Activated T-cell treated with anti-CD3 and anti-CD28 coated beads, Interleukin-2, amount 50 U/mL, for 48 hours (primary cell): ENCODE results near the gene MTUS2.
"Not testable (repeated sequence)": the region's sequence is repeated elsewhere in the genome, so short reads cannot be mapped to it uniquely, and the experiment has no call there.

ENCODE experiments used
- DNase-seq, 2 experiments: peaks; one replicate each; pipeline ENCODE4 v3.0.0-alpha.2; 2020

The MTUS2 gene

DNA sequence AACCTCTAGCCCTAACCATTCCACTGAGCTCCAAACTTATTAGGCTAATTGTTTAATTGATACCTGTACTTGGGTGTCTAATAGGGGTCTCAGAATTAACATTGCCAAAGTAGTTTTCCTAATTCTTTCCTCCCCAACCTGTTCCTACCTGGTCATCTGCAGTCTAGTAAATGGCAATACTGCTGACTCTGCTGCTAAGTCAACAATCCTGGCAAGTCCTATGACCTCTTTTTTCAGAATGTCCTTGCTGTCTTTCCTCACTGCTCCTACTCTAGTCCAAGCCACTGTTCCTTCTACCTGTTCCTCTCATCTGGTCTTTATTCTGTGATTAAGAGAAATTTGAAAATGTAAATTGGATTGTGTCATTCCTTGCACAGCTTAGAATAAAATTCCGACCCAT lies 143.9 kb downstream of the MTUS2 start:
- DNase-seq, result no peak

DNA sequence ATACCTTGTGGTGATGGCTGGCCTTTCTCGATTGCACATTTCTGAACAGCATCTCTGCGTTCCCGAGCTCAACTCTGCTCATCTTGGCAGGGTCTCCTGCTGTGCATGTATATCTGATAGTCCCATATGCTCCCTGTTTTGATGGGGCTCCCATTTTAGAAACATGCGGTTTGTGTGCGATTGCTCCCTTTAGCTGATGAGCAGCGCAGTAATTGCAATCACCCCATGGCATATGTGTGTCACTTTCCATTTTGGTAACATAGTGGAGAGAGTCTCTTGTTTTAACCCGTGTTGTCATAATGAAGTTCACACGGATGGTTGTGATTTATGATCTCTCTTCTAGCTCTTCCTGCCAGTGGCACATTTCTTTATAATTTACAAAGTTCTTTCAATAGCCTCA lies 144.7 kb downstream of the MTUS2 start:
- no peak for DNase-seq

DNA sequence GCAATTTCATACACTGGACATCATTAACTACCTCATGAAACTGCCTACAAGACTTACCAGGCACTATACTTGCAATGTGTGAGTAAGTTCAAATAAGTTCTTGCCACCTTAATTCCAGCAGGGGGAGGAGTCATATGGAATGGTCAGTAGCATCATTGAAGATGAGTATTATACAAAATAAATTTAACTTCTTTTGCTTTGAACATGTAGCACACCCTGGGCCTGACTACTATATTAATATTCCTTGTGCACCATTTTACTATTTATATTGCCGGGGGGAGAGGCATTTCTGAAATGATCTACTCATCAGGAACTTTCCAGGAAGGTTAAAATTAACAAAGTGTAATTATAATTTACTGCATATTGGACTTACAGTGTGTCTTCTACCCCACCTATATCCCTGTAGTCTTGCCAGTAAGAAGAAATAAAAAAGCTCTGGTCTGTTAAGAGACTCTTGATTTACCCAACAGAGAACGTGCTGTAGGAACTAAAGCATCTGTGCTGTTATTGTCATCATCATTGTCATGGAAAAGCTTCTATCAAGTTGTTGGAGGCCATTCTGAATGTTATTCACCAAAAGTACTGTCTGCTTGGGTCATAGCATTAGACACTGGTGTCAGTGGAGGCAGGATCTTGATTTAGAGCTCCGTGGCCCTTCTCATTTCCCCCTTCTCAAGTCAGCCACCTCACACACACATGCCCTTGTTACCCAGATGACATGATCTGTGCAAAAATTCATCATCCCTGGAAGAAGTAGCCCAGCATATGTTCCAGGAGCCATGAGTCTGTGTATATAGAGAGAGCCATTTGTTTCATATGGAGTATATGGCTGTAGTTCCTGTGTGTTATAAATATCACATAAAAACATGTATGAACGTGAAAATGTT lies 147.1 kb downstream of the MTUS2 start:
- no peak for DNase-seq

DNA sequence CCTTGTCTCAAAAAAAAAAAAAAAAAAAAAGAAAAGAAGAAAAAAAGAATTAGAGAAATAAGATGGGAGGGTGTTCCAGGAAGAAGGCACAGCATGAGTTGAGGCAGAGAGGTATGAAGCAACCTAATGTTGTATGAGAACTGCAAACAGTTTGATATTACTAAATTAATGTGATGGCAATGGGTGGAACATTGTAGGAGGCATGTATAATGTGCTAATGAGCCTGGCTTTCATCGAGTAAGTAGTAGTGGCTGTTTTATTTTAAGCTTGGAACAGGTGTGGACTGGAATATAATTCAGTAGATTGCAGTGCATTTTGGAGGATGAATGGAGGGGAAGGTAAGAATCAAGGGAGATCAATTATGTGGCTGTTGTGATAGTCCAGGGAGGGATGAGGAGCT lies 156.1 kb downstream of the MTUS2 start:
- no peak for DNase-seq

DNA sequence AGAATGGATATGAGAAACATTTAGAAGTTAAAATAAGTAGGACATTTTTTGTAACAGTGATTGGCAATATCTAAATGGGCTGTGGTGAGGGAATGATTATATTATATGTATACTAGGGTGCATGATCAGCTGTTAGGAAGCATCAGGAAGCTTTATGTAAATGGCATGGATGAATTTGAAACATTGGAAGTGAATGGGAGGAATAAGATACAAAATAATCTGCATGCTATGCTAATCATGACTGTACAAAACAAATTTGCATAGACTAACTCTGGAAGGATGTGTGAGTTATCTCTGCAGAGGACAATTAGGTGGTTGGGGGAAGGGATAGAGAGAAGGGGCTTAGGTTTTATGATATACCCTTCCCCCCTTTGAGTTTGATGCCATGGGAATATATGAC lies 156.5 kb downstream of the MTUS2 start:
- DNase-seq, result no peak

DNA sequence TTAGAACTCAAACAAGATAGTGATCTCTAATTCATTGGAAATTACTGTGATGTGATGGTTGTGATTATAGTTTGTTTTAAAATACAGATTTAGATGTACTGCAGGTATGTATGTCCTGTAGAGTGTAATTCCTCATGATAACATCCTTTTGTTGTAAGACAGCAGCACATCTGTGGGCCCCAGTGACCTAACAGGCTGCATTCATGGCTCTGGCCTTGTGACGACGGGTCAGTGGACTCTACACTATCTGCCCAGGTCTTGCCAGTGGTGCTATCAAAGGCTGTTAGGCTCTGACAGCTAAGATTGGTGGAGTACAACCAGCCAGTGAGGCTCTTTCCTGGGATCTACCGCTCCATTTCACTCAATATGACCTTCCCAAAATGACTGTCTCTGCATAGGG lies 158.4 kb downstream of the MTUS2 start:
- DNase-seq, result no peak

DNA sequence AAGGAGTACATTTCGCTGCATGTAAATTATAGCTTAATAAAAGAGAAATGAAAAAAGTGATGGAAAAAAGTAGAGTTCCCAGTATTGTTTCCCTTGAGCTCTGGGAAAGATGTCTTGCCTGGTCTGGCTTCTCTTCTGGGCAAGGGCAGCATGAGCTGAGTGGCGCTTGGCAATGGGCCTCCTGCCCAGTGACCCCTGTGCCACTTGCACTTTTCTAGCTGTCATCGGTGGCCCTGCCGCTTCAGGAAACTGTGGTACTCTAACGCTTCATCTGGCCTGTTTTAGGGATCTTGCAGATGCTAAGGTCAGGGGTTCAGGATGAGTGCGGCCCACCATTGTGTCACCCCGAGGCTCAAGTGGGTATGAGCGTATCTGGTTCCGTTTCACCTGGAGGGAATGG lies 161.4 kb downstream of the MTUS2 start:
- no peak for DNase-seq

DNA sequence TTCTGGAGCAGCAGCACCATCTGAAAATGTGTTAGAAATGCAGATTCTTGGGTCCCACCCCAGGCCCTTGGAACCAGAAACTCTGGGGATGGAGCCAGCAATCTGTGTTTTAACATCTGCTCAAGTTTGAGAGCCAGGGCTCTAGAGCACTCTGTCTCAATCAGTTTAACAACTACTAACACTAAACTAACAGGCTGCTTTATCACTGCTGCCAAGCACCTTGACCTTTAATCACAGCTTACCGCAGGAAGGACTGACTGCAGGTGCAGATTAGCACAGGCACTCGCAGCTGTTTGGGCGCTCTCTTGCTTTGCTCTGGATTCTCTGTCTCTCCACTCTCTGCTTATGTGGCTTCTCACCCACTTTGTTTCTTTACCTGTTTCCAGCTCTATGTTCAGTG lies 163.5 kb downstream of the MTUS2 start:
- no peak for DNase-seq

DNA sequence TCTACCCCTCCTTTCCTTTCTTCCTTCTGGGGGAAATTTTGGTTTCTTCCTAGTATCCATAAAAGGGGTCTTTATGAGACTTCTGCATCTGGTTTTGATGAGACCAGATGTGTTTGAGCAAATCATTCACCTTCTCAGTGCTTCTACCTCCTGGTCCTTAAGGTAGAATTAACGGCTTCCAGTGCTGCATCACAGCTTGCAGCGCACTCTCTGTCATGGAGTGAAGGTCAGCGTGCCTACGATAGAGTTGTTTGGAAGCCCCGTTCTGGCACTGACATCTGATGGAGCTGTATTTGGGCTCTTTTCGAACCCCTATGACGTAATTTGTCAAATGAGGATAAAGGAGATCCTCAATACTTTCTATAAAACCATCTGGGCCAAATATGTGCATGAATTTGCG lies 164.2 kb downstream of the MTUS2 start:
- DNase-seq, result no peak

DNA sequence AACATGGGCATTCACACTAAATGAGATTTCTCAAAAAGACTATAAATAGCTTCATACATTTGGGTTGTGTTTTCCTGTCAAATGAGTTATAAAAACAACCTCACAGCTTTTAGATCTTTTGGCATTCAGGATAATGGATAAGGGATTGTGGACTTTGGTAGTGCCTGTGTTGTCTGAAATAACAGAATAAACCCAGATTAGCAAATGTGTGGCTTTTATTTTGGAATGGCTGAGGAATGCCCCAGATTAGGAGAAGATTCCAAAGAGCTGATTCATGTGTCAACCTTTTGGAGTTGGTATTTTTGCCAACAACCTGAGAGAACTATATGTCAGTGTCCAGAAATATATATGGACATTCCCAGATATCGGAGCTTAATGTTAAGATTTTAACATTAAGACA lies 164.7 kb downstream of the MTUS2 start:
- DNase-seq, result no peak

DNA sequence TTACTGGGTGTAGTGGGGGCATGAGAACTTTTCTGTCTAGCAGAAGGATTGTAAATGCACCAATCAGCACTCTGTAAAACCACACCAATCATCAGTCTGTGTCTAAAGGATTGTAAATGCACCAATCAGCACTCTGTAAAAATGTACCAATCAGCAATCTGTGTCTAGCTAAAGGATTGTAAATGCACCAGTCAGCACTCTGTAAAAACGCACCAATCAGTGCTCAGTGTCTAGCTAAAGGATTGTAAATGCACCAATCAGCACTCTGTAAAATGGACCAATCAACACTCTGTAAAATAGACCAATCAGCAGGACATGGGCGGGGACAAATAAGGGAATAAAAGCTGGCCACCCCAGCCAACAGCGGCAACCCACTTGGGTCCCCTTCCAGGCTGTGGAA lies 170.2 kb downstream of the MTUS2 start:
- DNase-seq, result not testable (repeated sequence)

DNA sequence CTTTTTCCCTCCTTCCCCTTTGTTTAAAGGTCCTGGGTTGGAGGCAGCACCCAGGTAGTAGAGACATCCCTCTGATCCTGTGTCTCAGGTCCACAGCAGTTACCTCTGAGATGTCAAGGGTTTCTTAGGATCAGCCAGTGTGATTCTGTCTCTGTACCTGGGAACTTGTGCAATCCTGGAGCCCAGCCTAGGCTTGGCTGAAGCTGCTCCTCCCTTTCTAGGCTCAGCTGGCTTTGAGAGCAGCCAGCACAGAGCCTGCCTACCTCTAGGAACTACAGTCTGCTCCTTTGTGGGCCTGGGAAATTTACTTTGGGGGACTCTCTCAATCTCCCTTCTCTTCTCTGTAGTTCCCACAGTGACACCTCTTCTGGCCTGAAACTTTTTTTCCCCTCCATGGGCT lies 171.6 kb downstream of the MTUS2 start:
- DNase-seq, result no peak

DNA sequence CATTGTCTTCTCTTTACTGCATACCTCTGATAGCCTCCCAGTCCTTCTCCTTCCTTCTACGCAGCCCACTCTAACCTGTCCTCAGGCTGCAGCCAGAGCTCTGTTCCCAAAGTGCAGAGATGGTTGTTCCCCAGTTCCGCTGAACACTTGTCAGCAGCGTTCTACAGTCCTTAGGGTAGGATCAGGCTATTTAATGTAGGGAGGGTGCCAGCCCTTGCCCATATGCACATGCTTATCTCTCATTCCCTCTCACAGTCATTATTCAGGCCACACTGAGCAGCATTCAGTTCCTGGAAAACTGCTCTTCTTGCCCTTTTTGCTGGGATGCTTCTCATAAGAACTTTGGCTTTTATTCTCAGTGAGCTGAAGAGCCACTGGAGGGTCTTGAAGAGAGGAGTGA lies 180.7 kb downstream of the MTUS2 start:
- DNase-seq, result no peak

DNA sequence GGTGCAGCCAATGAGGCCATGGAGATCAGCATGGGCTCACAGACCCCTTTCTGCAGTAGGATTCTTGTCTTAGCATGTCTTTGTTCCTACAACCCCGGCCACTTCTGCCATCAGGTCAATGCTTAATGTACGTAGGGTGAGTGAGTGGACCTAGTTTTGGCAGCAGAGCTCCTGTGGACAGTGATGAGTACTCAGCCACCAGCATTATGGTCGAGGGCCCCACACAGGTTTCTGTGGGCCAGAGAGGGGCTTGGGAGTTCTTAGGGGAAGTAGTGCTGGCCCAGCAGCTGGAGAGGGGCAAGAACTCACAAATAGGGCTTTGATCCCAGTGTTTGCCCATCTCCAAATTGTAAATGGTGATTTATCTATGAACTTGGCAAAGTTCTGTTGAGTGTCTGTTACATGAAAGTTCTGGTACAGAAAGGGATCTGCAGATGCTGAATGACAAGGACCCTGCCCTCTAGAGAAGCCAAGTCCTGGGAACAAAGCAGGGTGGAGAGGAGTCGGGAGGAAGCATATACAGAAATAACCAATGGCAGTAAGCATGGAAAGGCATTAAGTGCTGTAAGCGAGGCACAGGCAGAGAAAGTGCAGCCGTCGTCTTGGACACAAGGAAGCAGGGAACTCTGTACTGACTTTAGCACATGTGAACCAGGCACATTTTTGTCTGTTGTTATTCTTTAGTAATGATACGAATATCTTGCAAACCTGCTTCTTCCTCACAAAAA lies 185.1 kb downstream of the MTUS2 start:
- DNase-seq, result no peak

DNA sequence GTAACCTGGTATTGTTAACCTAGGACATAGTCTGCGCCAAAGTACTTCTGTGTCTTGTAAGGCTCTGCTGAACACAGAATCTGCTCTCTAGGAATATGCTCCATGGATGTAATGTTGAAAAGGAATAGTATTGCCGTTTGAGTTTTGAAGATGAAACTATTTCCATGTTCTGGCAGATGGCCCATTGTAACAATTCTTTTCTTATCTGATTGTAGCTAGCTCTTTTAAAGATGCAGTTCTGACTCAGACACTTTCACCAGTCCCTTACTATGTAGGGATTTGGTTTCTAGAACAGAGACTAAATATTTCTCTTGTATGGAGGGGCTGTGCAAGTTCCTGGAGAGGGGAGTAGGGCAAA lies 185.6 kb downstream of the MTUS2 start:
- no peak for DNase-seq

DNA sequence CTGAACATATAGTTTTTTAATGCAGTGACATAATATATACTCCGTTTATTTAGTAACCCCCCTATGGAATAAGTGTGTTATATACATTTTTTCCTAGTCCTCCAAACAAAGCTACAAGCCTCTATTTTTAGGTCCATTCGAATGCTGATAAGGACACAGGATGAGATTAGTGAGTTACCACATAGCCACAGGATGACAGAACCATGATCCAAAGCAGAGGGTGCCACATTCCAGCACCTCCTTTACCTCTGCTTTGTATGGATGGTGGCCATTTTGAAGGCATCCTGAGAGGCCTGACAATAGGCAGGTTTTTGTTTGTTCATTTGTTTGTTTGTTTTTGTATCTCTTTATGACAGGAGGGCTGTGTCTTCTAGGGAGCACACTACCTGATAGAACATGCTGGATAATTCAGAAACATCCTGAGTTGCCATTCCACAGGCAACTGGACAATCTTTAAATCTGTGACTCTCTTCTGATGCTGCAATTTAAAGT lies 186.3 kb downstream of the MTUS2 start:
- DNase-seq, result no peak

DNA sequence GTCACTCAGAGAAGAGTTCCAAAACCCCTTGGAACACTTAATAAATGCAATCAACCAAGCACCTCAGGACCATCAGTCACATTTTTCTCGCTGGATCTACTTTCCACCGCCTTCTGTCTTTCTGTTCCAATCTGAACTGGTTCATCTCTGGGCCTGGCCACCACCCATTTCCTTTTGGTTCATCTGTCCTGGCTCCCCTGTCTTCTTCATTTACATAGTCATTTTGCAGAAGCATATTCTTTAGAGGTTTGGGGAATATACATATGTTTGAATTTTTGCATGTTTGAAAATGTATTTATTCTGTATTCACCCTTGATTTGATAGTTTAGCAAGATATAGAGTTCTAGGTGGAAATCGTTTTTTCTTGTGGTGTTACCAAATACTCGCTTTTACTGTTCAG lies 188.2 kb downstream of the MTUS2 start:
- DNase-seq, result no peak

DNA sequence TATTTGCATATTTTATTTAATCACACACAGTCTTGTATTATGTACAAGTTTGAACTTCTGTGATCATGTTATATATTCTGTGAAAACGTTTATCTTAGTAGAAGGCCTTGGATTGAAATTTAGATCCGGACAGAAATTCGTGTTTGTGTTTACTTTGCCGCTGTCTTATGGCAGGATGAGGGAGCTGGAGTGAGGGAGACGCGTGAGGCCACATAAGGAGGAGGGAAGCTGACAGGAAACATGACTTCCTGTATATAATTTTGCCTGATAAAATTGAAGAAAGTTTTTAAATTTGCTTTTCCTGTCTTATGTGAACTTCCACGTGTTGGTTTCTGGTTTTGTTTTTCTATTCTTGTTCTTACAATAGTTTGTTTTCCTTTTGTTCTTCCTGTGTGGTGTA lies 200.2 kb downstream of the MTUS2 start:
- DNase-seq, result no peak

DNA sequence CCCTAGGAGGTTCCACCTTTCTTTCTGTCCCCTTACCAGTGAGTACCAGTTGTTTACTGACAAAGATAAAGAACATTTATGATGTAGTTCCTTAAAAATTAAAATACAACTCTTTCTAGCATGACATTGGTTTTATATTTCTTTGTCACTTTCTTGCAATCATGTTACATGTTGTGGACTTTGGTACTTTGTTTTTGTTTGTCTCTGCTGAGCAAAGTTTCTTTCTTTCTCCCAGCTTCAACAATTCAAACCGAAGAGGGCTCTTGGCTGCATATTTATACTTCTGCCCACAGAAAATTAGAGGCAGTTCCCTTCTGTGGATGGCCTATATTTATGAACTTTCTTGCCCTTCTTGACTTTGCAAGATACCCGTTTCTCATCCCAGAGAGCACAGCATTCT lies 201.2 kb downstream of the MTUS2 start:
- no peak for DNase-seq

DNA sequence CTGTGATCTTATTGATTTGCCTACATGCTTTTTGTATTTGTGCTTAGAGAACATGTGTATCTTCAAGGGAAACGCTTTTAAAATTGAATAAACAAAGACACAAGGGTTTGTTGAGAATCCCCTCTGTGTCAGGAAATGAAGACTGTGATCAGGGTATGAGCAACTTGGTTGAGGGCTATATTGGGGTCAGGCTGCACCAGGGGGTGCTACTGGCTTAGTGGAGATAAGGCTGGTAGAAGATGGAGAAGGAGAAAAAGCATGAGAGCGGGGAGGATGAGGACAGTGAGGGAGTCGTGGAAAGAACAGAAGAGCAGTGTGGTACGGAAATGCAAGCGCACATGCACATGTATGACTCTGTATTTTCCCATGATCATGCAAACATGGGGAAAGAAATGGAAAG lies 201.6 kb downstream of the MTUS2 start:
- no peak for DNase-seq

DNA sequence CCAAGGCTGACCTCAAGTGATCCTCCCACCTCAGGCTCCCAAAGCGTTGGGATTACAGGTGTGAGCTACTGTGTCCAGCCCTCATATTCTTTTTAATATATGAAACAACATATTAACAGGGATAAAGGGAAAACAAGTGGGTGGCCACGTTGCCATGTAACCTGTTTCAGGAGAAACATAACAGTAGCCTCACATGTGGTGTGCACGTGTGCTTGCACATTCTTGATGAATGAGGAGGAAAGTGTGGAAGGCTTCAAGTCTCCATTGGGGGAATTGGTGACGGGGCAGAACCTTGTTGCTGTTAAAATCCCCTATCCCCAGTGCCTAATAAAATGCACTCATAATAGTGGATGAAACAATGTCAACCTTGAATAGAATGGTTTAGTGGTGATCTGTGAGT lies 202.3 kb downstream of the MTUS2 start:
- DNase-seq, result no peak

DNA sequence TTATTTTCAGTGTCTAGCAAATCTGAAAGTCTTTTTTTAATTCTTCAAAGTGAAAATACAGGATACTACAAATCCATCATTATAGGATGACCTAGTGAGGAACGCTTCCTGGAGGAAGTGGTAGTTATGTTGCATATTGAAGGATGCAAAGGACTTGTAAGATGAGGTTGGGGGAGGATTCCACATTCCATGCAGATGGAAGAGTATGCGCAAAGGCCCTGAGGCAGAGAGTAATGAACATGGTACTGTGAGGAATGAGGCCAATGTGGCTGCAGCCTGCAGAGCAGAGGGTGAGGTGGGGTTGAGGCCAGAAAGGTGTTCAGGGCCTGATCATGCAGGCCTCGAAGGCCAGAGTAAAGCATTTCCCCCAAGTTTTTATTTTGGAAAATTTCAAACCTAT lies 202.8 kb downstream of the MTUS2 start:
- DNase-seq, result no peak

DNA sequence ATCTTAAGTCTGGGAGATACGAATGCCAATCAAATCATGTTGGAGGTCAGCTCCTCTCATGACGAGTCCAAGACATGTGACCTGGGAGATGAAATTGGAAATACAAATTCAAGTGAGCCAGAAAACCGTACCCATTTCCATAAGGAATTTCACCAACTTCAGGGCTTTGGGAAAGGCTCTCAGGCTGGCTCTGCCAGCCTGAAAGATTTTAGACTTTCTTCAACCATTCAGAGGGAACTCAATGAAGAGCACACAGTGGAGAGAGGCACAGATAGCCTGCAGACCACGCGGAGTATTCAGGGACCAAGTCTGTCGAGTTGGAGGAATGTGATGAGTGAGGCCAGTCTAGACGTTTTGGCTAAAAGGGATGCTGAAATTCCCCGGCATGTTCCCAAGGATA lies 204.6 kb downstream of the MTUS2 start:
- DNase-seq, result no peak

DNA sequence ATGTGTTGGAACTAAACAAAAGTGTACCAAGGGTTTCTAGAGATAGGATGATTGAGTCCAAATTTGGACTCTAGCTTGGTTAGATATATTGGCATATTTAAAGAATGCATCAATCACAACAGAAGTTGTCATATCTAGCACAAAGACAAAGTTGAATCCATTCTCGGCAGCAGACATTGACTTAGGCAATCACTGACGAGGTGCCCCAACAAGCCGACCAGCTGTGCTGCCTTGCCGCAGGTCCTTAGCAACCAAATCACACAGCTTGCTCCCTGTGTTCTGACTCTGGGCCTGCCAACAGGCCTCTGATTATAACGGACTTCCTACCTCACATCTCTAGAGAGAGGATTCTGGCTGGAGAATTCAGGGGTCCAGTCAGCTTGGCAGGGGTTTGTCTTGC lies 208.7 kb downstream of the MTUS2 start:
- no peak for DNase-seq

DNA sequence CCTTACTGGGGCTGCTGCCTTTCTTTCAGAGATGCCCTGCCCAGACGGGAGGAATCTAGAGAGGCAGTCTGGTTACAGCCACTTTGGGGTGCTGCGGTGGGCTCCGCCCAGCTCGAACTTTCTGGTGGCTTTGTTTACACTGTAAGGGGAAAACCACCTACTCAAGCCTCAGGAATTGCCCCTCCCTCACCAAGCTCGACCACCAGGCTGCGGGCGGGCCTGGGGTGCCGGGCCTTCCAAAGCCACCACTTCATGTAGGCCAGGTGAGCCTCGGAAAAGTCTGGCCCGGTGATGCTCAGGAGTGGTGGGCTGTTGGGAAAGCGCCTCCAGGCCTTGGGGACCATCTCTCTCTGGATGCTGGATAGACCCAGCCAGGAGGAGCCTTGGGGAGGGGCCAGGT lies 218.6 kb downstream of the MTUS2 start:
- no peak for DNase-seq
